PC-9 (cell line): ENCODE measurements around the gene UBE2QL1.

Experiments
- EZH2 ChIP-seq: fragments of 200-600 bp; sonication (generic); IDR thresholded peaks from 2 replicates; pipeline ENCODE4 v1.8.0; 2017; ENCODE audit warnings: antibody characterized with exemption, low read depth
- TF ChIP-seq, protein P1 (sequence below): fragments of 200-600 bp; sonication (generic); conservative IDR thresholded peaks from 2 replicates; pipeline ENCODE4 v1.6.1; 2017; ENCODE audit warnings: mixed run types, antibody characterized with exemption, mild to moderate bottlenecking, moderate library complexity

GRCh38 chr5:6504677-6505415 lies 56.2 kb downstream of the UBE2QL1 start:
- TF ChIP-seq, protein P1, sequence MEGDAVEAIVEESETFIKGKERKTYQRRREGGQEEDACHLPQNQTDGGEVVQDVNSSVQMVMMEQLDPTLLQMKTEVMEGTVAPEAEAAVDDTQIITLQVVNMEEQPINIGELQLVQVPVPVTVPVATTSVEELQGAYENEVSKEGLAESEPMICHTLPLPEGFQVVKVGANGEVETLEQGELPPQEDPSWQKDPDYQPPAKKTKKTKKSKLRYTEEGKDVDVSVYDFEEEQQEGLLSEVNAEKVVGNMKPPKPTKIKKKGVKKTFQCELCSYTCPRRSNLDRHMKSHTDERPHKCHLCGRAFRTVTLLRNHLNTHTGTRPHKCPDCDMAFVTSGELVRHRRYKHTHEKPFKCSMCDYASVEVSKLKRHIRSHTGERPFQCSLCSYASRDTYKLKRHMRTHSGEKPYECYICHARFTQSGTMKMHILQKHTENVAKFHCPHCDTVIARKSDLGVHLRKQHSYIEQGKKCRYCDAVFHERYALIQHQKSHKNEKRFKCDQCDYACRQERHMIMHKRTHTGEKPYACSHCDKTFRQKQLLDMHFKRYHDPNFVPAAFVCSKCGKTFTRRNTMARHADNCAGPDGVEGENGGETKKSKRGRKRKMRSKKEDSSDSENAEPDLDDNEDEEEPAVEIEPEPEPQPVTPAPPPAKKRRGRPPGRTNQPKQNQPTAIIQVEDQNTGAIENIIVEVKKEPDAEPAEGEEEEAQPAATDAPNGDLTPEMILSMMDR, result no peak
- TF ChIP-seq EZH2, result no peak
